ENCODE measurements around the gene GAB1.

GAB1 gene

DNA sequence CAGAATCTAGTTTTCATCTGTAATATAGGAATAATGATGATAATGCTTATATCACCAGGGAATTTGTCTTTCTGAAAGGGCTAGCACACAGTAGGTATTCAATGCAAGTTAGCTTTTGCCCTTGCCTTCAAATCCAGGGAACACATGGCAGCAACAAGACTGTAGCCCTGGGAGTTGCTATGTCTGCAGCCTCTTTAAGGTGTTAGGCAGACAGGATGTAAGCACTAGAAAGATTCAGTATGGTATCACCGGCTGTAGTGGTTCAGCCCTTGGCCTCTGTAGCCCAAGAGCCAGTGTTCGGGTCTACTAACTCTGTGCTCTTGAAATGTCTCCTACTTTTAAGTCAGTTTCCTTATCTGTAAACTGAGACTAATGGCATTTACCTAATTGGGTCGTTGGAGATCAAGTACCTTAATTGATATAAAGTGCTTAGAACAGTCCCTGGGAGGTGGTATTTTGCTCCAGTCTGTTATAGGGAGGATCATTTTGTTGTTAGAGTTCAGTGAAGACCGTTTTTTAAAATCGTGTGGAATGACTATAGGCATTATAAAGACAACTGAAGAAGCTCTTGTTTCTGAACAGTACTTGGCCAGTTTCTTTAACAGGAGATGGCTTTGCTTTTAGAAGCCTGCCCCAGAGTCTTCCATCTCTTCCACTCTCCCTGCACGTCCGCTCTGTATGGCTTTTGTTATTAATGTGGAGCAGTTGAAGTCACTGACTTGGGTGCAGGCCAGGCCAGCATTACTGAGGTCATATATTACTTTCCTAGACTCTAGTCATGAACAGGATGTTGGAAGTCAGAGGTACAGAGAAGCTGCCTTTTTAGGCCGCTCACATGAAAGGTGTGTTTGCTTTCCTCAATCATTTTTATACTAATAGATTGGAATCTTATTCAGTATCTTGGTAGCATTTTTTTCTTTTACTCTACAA, 44.8 kb downstream of the GAB1 start:
- no peak overlapping the region for H3K27ac Mint-ChIP-seq
- H3K27me3 Mint-ChIP-seq = no peaks in the 10 kb centered on the region
- H3K4me3 Mint-ChIP-seq = no peak overlapping the region
- H3K9me3 Mint-ChIP-seq = no peaks in the 10 kb centered on the region
- ATAC-seq (peak; percentile 36), DNase-seq (no peak)
- peaks cover 16% of the 10 kb centered on the region for H3K4me1 Mint-ChIP-seq
- no peaks in the 10 kb centered on the region for H3K36me3 Mint-ChIP-seq (ENCODE audit: low read depth)

DNA sequence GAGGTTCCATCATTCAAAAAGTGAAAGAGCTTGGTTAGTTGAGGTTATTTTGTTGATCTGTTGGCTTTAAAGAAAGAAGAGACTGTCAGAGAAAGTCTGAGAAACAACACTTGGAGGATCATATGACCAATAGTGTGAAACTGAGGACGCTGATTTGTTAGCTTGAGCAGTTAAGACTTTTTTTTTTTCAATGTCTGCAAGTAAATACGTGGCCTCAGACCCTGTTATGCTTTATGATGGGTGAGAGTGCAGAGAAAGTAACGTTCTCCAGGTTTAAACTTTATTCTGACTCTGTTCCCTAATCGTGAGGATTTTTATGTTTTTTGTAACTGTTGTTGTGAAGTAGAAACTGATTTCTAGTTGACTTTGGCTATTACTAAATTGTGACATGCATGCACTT, 45.9 kb downstream of the GAB1 start:
- H3K27me3 Mint-ChIP-seq = no peaks in the 10 kb centered on the region
- no peak overlapping the region for H3K27ac Mint-ChIP-seq
- H3K9me3 Mint-ChIP-seq = no peaks in the 10 kb centered on the region
- H3K4me1 Mint-ChIP-seq = peaks cover 12% of the 10 kb centered on the region
- ATAC-seq (no peak), DNase-seq (no peak)
- H3K4me3 Mint-ChIP-seq = no peak overlapping the region
- no peaks in the 10 kb centered on the region for H3K36me3 Mint-ChIP-seq (ENCODE audit: low read depth)

DNA sequence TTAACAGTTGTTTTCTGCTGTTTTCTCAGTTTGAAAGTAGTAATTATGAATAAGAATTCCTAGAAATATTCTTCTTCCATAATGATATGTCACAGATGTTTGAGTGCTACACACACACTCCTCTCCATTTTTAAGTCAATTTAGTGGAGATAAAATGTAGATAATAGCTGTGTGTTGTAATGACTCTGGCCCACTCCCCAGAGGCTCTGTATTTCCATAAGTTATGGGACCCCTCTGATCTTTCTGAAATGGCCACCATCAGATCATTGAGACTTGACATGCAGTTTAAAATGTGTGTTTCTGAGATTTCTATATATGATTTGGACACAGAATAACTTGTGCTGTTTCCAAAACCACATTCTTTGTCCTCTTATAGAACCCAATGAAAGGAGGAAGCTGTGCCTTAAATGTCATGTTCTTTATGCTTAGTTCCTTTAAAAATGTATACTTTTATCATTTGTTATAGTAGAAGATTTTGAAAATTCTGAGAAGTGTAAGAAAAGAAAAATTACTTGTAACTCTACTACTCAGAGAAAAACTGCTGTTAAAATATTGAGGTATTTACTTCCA, 46.4 kb downstream of the GAB1 start:
- ATAC-seq (no peak), DNase-seq (no peak)
- Mint-ChIP-seq H3K4me3 (no peak overlapping the region), H3K27me3 (no peaks in the 10 kb centered on the region), H3K9me3 (no peaks in the 10 kb centered on the region), H3K36me3 (ENCODE audit: low read depth) (no peaks in the 10 kb centered on the region), H3K27ac (no peak overlapping the region), H3K4me1 (peaks cover 15% of the 10 kb centered on the region)

DNA sequence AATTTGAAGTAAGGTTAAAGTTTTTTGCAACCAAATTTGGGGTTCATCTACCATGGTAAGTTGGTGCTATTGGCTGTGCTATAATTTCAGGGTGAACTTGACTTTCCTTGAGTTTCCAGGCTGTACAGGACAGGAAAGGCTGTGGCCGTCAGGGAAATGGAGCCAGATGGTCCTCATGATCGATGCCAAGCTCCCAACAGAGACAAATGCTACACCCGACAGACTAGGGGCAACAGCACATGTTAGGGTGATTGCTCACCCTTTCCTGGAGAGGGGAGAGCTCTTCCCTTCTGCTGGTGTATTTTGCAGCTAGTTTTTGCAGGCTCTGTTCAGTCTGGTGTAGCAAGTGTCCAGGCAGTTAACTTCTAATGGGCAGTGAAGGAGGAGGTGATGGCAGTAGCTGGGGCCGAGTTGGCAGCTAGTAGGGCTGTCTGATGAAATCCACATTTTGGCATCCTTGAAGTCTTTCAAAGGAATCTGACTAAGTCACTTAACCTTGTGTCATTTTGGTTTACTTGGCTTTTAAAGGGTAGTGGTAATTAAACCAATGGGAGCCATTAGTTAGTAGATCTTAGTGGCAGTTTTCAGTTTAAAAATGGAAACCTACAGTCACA, 47.8 kb downstream of the GAB1 start:
- Mint-ChIP-seq H3K4me1 (peaks cover 13% of the 10 kb centered on the region), H3K9me3 (no peaks in the 10 kb centered on the region), H3K36me3 (ENCODE audit: low read depth) (no peaks in the 10 kb centered on the region), H3K27ac (no peak overlapping the region), H3K27me3 (no peaks in the 10 kb centered on the region), H3K4me3 (no peak overlapping the region)
- ATAC-seq (no peak), DNase-seq (no peak)

GRCh38 chr4:143386812-143387211, 50.1 kb downstream of the GAB1 start:
- Mint-ChIP-seq H3K9me3 (no peaks in the 10 kb centered on the region), H3K27ac (no peak overlapping the region), H3K27me3 (no peaks in the 10 kb centered on the region), H3K4me3 (no peak overlapping the region), H3K4me1 (peaks cover 13% of the 10 kb centered on the region), H3K36me3 (ENCODE audit: low read depth) (no peaks in the 10 kb centered on the region)
- DNase-seq = no peak
- no peak for ATAC-seq

DNA sequence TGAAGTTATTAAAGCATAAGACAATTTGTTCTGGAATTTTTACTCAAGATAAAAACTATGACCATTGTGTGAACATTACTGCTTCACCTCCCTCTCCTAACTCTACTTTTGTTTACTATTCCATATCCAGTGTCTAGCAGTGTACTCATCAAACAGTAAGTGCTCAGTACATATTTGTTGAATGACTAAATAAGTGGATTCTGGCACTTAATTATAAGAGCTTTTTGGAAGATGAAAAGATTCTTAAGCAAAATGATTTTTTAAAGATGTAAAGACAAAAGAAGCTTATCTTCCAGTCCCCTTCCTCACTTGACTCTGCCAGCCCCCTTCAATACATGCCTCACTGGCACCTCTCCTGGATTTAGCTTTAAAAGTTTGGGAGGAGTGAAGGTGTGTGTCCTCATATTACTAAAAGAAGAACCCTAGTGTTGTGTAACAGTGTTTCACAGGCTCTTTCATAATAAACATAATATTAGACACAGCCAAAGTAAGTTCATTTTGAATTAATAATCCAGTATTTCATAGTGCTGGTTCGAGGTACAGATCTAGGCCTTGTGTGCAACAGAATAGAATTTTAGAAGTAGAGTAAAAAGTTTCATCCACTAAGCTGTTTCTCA, 53.0 kb downstream of the GAB1 start:
- Mint-ChIP-seq H3K4me3 (no peak overlapping the region), H3K36me3 (ENCODE audit: low read depth) (no peaks in the 10 kb centered on the region), H3K27me3 (no peaks in the 10 kb centered on the region), H3K27ac (no peak overlapping the region), H3K4me1 (peaks cover 7% of the 10 kb centered on the region), H3K9me3 (no peaks in the 10 kb centered on the region)
- ATAC-seq = no peak
- DNase-seq = no peak

DNA sequence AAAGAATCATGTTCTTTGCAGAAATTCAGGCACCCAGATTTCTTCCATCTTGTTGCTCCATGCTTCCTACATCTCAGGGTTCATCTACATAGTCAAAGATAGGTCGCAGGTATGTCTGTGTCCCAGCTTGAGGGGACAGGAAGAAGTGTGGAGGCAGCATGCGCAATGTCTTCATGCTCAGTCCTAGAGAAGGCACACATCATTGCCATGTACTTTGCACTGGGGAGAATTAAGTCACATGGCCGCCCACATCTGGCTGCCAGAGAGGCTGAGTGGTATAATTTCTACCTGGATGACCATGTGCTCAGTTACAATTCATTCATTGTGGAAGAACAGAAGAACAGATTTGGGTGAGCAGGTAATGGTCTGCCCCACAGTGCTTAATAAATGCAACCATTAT, 54.1 kb downstream of the GAB1 start:
- H3K4me3 Mint-ChIP-seq = no peak overlapping the region
- no peak overlapping the region for H3K27ac Mint-ChIP-seq
- H3K9me3 Mint-ChIP-seq = no peaks in the 10 kb centered on the region
- H3K27me3 Mint-ChIP-seq = no peaks in the 10 kb centered on the region
- peaks cover 7% of the 10 kb centered on the region for H3K4me1 Mint-ChIP-seq
- no peak for ATAC-seq
- DNase-seq = no peak
- H3K36me3 Mint-ChIP-seq (ENCODE audit: low read depth) = no peaks in the 10 kb centered on the region

DNA sequence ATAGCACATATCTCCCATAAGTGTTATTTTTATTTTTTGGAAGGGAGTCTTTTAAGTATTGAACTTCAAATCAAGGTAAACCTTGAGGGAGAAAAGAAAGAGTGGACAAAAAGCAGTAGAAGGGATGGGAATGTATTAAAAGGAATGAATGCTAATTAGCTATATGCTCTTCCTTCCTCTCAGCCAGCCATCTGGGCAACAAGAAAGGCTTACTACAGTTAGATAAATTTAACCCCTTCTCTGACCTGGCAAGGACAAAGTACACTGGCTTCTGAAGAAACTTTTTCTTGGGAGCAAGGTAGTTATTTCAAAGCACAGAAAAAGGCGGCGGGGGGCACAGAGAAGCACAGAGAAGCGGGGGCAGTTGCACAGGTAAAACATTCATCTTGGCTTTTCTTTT, 54.6 kb downstream of the GAB1 start:
- Mint-ChIP-seq H3K9me3 (no peaks in the 10 kb centered on the region), H3K36me3 (ENCODE audit: low read depth) (no peaks in the 10 kb centered on the region), H3K27me3 (no peaks in the 10 kb centered on the region), H3K4me3 (no peak overlapping the region), H3K4me1 (peaks cover 7% of the 10 kb centered on the region), H3K27ac (no peak overlapping the region)
- DNase-seq (no peak), ATAC-seq (no peak)

GRCh38 chr4:143391895-143392294, 55.2 kb downstream of the GAB1 start:
- DNase-seq (no peak), ATAC-seq (no peak)
- no peaks in the 10 kb centered on the region for H3K36me3 Mint-ChIP-seq (ENCODE audit: low read depth)
- H3K27me3 Mint-ChIP-seq = peaks cover 3% of the 10 kb centered on the region
- H3K4me1 Mint-ChIP-seq = peaks cover 7% of the 10 kb centered on the region
- no peaks in the 10 kb centered on the region for H3K9me3 Mint-ChIP-seq
- no peak overlapping the region for H3K4me3 Mint-ChIP-seq
- no peak overlapping the region for H3K27ac Mint-ChIP-seq

GRCh38 chr4:143393195-143393594, 56.5 kb downstream of the GAB1 start:
- no peak overlapping the region for H3K27ac Mint-ChIP-seq
- DNase-seq (no peak), ATAC-seq (no peak)
- H3K36me3 Mint-ChIP-seq (ENCODE audit: low read depth) = no peaks in the 10 kb centered on the region
- H3K4me1 Mint-ChIP-seq = peaks cover 2% of the 10 kb centered on the region
- peaks cover 4% of the 10 kb centered on the region for H3K27me3 Mint-ChIP-seq
- H3K4me3 Mint-ChIP-seq = no peak overlapping the region
- no peaks in the 10 kb centered on the region for H3K9me3 Mint-ChIP-seq

- H3K36me3 Mint-ChIP-seq (ENCODE audit: low read depth) = no peaks in the 10 kb centered on the region
- H3K27me3 Mint-ChIP-seq = peaks cover 6% of the 10 kb centered on the region
- DNase-seq (no peak), ATAC-seq (no peak)
- H3K4me3 Mint-ChIP-seq = no peak overlapping the region
- no peaks in the 10 kb centered on the region for H3K9me3 Mint-ChIP-seq
- no peak overlapping the region for H3K27ac Mint-ChIP-seq
- peaks cover 3% of the 10 kb centered on the region for H3K4me1 Mint-ChIP-seq
Measured at GRCh38 chr4:143394739-143395453, 58.2 kb downstream of the GAB1 start.

DNA sequence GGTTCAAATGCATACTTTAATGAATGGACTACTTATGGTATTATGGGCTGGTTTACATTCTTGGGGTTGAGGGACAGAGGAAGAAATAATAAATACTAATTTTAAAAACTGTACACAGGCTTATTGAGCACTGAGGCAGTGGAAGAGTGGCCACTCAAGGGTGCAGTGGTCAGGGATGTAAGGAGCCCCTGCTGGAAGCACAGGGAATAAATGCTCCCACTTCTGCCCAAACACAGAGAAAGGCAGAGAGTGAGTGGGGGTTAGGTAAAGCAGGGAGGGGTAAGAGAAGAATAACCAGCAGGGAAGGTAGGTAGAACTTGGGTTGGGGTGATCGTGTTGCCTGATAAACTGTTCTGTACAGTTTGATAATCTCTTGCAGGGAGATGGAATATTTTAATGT, 60.0 kb downstream of the GAB1 start:
- Mint-ChIP-seq H3K4me1 (peaks cover 2% of the 10 kb centered on the region), H3K9me3 (no peaks in the 10 kb centered on the region), H3K36me3 (ENCODE audit: low read depth) (no peaks in the 10 kb centered on the region), H3K27ac (no peak overlapping the region), H3K4me3 (no peak overlapping the region), H3K27me3 (peaks cover 6% of the 10 kb centered on the region)
- DNase-seq (no peak), ATAC-seq (no peak)

DNA sequence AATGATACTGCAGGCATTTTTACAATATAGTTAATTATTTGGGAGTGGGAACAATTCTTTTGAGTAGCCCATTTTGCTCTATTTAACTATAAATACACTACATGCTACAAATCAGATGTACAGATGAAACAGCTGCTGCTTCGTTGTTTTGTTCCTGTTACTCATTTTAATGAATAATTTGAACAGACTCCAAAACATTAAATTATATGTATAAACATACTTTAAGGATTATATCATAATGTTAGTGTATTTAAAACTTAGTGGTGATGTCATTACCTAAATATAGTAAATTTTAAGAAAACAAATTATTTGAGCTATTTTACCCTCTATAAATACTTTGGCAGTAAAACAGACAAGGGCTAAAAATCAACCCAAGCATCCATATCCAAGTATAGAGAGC, 60.7 kb downstream of the GAB1 start:
- no peaks in the 10 kb centered on the region for H3K36me3 Mint-ChIP-seq (ENCODE audit: low read depth)

DNA sequence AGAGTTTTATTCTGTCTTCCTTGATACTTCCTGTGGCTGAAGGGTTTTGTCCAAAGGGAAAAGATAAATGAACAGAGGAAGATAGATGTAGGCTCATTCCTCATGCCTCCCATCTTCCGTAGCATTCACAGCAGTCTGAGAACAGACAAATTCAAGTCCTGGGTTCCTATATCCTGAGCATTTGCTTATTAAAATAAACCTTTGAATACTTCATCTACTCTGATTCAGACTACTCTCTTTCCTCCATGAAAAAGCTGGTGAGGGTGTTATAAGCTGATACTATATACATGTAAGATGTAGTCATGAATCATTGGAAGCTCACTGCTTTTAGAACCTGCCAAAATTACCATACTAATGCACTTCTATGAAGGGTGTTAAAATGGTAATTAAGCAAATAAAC, 61.2 kb downstream of the GAB1 start:
- Mint-ChIP-seq H3K27me3 (peaks cover 6% of the 10 kb centered on the region), H3K27ac (no peak overlapping the region), H3K4me1 (peaks cover 6% of the 10 kb centered on the region), H3K9me3 (no peaks in the 10 kb centered on the region), H3K36me3 (ENCODE audit: low read depth) (no peaks in the 10 kb centered on the region), H3K4me3 (no peak overlapping the region)
- ATAC-seq (no peak), DNase-seq (no peak)

More for the DNA sequence above, 60.7 kb downstream of the GAB1 start:
- ATAC-seq = no peak
- Mint-ChIP-seq H3K4me3 (no peak overlapping the region), H3K4me1 (peaks cover 2% of the 10 kb centered on the region), H3K27ac (no peak overlapping the region), H3K27me3 (peaks cover 6% of the 10 kb centered on the region), H3K9me3 (no peaks in the 10 kb centered on the region)
- no peak for DNase-seq
